DMS114 treated with DMSO at 0.1 percent for 48 hours (cell line): ENCODE results near the gene HSD17B12.

Experiments used
- DNase-seq: peaks from one replicate; lab custom pipeline; 2025; ENCODE audit not compliant: unreplicated experiment; lab: John Stamatoyannopoulos, UW

HSD17B12 gene

GRCh38 chr11:43797337-43797736 lies 116.8 kb downstream of the HSD17B12 start:
- DNase-seq = no peak

GRCh38 chr11:43797866-43798265 lies 117.3 kb downstream of the HSD17B12 start:
- no peak for DNase-seq

- no peak for DNase-seq
These were observed 122.0 kb downstream of the HSD17B12 start for GRCh38 chr11:43802509-43802908.

GRCh38 chr11:43803766-43804165 lies 123.2 kb downstream of the HSD17B12 start:
- no peak for DNase-seq

GRCh38 chr11:43806976-43807375 lies 126.4 kb downstream of the HSD17B12 start:
- no peak for DNase-seq

- DNase-seq = peak; percentile 30
These were observed 130.5 kb downstream of the HSD17B12 start for GRCh38 chr11:43810929-43811596.

- no peak for DNase-seq
These were observed 131.9 kb downstream of the HSD17B12 start for GRCh38 chr11:43812471-43812870.

- no peak for DNase-seq
These were observed 137.7 kb downstream of the HSD17B12 start for GRCh38 chr11:43818220-43818619.

- no peak for DNase-seq
These were observed 139.4 kb downstream of the HSD17B12 start for GRCh38 chr11:43819926-43820325.

GRCh38 chr11:43823316-43823715 lies 142.8 kb downstream of the HSD17B12 start:
- DNase-seq = no peak

- no peak for DNase-seq
These were observed 143.3 kb downstream of the HSD17B12 start for GRCh38 chr11:43823851-43824250.

GRCh38 chr11:43825217-43825816 lies 144.8 kb downstream of the HSD17B12 start:
- no peak for DNase-seq

GRCh38 chr11:43830928-43831440 lies 150.4 kb downstream of the HSD17B12 start:
- no peak for DNase-seq

GRCh38 chr11:43832536-43832935 lies 152.0 kb downstream of the HSD17B12 start:
- DNase-seq = no peak

- no peak for DNase-seq
These were observed 153.1 kb downstream of the HSD17B12 start for GRCh38 chr11:43833657-43834073.

GRCh38 chr11:43834286-43834685 lies 153.7 kb downstream of the HSD17B12 start:
- DNase-seq = no peak

GRCh38 chr11:43835104-43835503 lies 154.6 kb downstream of the HSD17B12 start:
- DNase-seq = no peak

- DNase-seq = no peak
These were observed 157.3 kb downstream of the HSD17B12 start for GRCh38 chr11:43837879-43838278.

GRCh38 chr11:43842021-43842420 lies 161.5 kb downstream of the HSD17B12 start:
- DNase-seq = no peak

GRCh38 chr11:43845816-43846215 lies 165.3 kb downstream of the HSD17B12 start:
- no peak for DNase-seq

GRCh38 chr11:43852057-43852636 lies 171.6 kb downstream of the HSD17B12 start:
- DNase-seq = peak; percentile 33

GRCh38 chr11:43853781-43854180 lies 173.2 kb downstream of the HSD17B12 start:
- no peak for DNase-seq
